Liver (tissue), 3 donors: ENCODE measurements around the gene ESRRB.

Source experiments
- ATF3 ChIP-seq: IDR thresholded peaks from 2 replicates; pipeline ENCODE4 v1.6.1; 2016; ENCODE audit warnings: antibody characterized with exemption
- EGR1 ChIP-seq, 2 donors: IDR thresholded peaks; 2 replicates each; pipeline ENCODE4 v1.6.1; 2016 to 2018; ENCODE audit warnings: antibody characterized with exemption in 2 of 2, low read depth in 2 of 2
- FOXA1 ChIP-seq: IDR thresholded peaks from 2 replicates; pipeline ENCODE4 v1.6.1; 2016; ENCODE audit warnings: antibody characterized with exemption
- GABPA ChIP-seq, 2 donors: IDR thresholded peaks in 1 of 2; conservative IDR thresholded peaks in 1 of 2; 2 replicates each; pipeline ENCODE4 v1.6.1; 2016; ENCODE audit warnings: antibody characterized with exemption in 2 of 2, mild to moderate bottlenecking in 1 of 2, moderate library complexity in 1 of 2
- JUND ChIP-seq, 2 donors: IDR thresholded peaks; 2 replicates each; pipeline ENCODE4 v1.6.1; 2016; ENCODE audit warnings: antibody characterized with exemption in 2 of 2
- MAX ChIP-seq: IDR thresholded peaks from 2 replicates; pipeline ENCODE4 v1.6.1; 2016; ENCODE audit warnings: antibody characterized with exemption
- NR2F2 ChIP-seq: IDR thresholded peaks from 2 replicates; pipeline ENCODE4 v1.6.1; 2016; ENCODE audit warnings: antibody characterized with exemption
- RAD21 ChIP-seq, 2 donors: IDR thresholded peaks; 2 replicates each; pipeline ENCODE4 v1.6.1; 2016; ENCODE audit warnings: antibody characterized with exemption in 2 of 2, mild to moderate bottlenecking in 2 of 2
- SP1 ChIP-seq: IDR thresholded peaks from 2 replicates; pipeline ENCODE4 v1.6.1; 2018; ENCODE audit warnings: antibody characterized with exemption, mild to moderate bottlenecking
- TAF1 ChIP-seq: conservative IDR thresholded peaks from 2 replicates; pipeline ENCODE4 v1.6.1; 2016; ENCODE audit warnings: antibody characterized with exemption, mild to moderate bottlenecking
- YY1 ChIP-seq: IDR thresholded peaks from 2 replicates; pipeline ENCODE4 v1.6.1; 2016; ENCODE audit warnings: antibody characterized with exemption, mild to moderate bottlenecking
- ZBTB33 ChIP-seq: IDR thresholded peaks from 2 replicates; pipeline ENCODE4 v1.6.1; 2016; ENCODE audit warnings: antibody characterized with exemption
- TF ChIP-seq, protein P1 (sequence below): fragments of 150-350 bp; IDR thresholded peaks from 2 replicates; pipeline ENCODE4 v1.5.1; 2017; ENCODE audit warnings: improper control_type of control experiment, low read depth, low read length; ENCODE audit not compliant: missing input control
- TF ChIP-seq, protein P2 (sequence below): IDR thresholded peaks from 2 replicates; pipeline ENCODE4 v1.6.1; 2016; ENCODE audit warnings: antibody characterized with exemption, mild to moderate bottlenecking
- donor health status: healthy.
- donor health status: healthy.

DNA sequence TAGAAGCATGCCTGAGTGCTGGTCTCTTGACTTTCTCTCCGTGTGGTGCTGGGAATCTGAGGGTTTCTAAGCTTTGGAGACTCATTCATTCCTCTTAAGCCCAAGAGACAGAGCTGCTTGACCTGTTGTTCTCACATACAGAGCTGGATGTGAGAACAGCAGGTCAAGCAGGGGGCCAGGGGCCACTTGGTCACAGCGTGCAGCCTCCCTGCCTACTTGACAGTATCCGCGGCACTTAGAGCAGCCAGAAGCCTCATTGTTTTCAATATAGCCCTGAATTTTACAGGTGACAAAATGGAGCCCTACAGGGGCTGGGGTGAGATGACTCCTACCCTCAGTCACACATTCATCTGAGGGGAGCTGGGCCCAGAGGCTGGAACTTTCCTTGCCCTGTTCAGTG lies 88.9 kb downstream of the ESRRB start:
- TF ChIP-seq, protein P1, sequence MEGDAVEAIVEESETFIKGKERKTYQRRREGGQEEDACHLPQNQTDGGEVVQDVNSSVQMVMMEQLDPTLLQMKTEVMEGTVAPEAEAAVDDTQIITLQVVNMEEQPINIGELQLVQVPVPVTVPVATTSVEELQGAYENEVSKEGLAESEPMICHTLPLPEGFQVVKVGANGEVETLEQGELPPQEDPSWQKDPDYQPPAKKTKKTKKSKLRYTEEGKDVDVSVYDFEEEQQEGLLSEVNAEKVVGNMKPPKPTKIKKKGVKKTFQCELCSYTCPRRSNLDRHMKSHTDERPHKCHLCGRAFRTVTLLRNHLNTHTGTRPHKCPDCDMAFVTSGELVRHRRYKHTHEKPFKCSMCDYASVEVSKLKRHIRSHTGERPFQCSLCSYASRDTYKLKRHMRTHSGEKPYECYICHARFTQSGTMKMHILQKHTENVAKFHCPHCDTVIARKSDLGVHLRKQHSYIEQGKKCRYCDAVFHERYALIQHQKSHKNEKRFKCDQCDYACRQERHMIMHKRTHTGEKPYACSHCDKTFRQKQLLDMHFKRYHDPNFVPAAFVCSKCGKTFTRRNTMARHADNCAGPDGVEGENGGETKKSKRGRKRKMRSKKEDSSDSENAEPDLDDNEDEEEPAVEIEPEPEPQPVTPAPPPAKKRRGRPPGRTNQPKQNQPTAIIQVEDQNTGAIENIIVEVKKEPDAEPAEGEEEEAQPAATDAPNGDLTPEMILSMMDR = no peak
- TF ChIP-seq ZBTB33 = no peak
- no peak for TF ChIP-seq JUND (IDR thresholded peaks at IDR 0.05)
- TF ChIP-seq GABPA (IDR thresholded peaks at IDR 0.05 in 1 of 2, conservative IDR thresholded peaks at IDR 0.05 in 1 of 2) = no peak
- TF ChIP-seq, protein P2, sequence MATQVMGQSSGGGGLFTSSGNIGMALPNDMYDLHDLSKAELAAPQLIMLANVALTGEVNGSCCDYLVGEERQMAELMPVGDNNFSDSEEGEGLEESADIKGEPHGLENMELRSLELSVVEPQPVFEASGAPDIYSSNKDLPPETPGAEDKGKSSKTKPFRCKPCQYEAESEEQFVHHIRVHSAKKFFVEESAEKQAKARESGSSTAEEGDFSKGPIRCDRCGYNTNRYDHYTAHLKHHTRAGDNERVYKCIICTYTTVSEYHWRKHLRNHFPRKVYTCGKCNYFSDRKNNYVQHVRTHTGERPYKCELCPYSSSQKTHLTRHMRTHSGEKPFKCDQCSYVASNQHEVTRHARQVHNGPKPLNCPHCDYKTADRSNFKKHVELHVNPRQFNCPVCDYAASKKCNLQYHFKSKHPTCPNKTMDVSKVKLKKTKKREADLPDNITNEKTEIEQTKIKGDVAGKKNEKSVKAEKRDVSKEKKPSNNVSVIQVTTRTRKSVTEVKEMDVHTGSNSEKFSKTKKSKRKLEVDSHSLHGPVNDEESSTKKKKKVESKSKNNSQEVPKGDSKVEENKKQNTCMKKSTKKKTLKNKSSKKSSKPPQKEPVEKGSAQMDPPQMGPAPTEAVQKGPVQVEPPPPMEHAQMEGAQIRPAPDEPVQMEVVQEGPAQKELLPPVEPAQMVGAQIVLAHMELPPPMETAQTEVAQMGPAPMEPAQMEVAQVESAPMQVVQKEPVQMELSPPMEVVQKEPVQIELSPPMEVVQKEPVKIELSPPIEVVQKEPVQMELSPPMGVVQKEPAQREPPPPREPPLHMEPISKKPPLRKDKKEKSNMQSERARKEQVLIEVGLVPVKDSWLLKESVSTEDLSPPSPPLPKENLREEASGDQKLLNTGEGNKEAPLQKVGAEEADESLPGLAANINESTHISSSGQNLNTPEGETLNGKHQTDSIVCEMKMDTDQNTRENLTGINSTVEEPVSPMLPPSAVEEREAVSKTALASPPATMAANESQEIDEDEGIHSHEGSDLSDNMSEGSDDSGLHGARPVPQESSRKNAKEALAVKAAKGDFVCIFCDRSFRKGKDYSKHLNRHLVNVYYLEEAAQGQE = no peak
- no peak for TF ChIP-seq YY1
- TF ChIP-seq ATF3 = no peak
- TF ChIP-seq TAF1 = no peak
- TF ChIP-seq FOXA1 = no peak
- no peak for TF ChIP-seq EGR1 (IDR thresholded peaks at IDR 0.05; ENCODE audit: low read depth in 2 of 2)
- no peak for TF ChIP-seq RAD21 (IDR thresholded peaks at IDR 0.05)
- TF ChIP-seq SP1 = no peak
- TF ChIP-seq MAX = no peak
- TF ChIP-seq NR2F2 = no peak
